GM19099 (cell line): Measurements from ENCODE around the gene PSMA6.

Experiments
- POLR2A ChIP-seq: IDR thresholded peaks from 3 replicates; pipeline ENCODE4 v1.6.1; 2011; ENCODE audit warnings: low read depth; ENCODE audit not compliant: insufficient read length; ENCODE audit errors: extremely low read depth

Gene PSMA6

DNA sequence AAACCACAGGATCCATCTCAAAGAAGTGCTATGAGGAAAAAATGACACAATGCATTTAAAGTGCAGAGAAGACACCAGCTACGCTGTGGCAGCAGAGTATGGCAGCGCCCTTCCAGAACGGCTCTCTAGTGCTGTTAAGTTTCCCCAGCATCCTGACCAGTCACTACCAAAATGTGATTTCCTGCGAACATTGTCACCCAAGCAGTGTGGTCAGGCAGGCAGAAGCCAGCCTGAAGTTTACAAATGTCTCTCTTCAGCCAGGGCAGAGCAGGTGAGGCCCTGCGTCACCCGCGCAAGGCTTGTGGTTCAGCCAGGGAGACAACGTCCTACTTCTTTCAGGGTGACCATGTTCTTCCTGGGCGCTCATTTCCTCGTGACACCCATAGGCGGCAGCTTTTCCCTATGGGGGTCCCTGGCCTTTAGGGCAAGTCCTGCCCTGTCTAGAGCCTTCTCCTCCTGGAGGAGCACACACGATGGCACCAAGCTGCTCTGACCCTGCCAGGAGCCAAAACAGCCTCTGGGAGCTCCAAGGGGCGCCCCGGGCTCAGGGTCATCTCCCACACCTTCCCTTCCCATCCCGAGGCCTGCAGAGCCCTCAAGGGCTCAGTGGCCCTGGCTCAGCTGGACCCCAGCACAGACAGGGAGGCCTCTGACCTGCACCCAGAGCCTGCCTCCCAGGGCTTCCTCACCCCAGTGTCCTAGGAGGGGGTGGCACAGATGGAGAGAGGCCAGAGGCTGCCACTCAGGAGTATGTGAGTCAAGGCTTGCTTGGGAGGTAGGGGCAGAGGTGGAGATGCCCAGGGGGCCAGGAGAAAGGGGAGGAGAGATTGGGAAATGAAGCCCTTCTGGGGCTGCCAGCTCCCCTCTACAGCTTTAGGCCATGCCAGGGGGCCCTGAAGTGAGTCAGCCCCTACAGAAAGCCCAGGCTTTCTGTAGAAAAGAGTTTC is 41.9 kb downstream of the PSMA6 start:
- TF ChIP-seq POLR2A, result no peak

DNA sequence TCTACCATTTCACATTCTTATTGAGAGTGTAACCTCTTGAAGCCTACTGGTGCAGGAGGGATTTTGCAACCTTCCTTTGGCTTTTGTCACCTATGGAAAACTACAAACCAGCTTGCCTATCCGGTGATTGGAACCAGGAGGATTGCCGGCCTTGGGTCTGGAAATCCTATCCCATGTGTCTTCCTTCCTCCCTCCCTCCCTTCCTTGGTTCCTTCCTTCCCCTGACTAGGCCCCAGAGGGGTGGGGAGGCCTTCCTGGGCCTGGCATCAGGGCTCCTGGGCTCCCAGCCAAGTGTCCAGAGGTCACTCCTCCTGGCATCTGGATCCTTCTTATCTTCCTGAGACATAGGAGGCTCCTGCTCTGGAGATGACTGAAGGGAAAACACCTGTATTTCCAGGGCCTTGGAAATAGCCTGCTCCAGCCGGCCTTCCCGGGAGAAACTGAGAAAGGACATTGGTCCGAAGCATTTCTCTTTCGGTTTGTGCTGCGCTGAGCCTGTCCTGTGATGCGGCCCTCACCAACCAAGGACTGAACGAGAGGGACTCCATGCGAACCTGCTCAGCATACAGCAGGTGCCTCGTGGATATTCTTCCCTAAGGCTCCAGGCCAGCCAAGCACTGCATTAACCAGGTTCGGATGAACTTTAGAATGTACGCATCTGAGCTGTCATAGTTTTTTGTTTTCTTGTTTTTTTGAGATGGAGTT is 43.4 kb downstream of the PSMA6 start:
- no peak for TF ChIP-seq POLR2A

DNA sequence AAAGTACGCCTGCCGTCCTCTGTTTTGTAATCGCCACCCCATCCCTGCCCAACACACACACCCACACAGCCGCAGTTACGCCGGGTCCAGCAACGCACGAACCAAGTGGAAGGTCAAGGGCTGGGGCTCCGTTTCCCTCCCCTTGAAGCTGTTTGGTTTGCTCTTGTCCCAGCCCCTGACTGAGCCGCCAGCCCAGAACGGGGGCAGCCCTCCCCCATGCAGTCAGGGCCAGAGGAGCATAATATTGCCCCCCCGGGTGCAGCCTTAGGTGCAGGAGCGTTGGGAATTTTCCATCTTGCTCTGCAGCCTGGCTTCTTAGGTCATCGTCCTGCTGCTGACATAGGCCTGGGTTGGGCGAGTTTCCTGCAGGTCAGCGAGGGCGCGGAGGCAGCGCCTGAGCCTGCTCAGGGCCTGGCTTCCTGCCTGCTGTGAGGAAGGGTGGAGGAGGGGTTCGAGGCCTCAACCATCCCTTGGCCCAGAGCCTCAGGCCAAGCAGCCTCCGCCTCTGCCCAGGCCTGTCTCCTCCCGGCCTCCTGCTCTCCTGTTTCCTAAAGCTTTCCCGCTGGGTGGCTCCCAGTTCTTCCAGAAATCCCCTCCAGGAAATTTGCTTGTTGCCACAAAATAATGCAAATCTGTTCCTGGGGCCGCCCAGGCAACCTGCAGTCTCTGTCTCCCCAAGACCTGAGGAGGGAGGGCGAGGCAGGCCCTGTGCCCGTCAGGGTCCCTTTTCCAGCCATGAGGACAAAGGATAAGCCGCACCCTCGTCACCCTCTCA is 44.5 kb downstream of the PSMA6 start:
- no peak for TF ChIP-seq POLR2A

DNA sequence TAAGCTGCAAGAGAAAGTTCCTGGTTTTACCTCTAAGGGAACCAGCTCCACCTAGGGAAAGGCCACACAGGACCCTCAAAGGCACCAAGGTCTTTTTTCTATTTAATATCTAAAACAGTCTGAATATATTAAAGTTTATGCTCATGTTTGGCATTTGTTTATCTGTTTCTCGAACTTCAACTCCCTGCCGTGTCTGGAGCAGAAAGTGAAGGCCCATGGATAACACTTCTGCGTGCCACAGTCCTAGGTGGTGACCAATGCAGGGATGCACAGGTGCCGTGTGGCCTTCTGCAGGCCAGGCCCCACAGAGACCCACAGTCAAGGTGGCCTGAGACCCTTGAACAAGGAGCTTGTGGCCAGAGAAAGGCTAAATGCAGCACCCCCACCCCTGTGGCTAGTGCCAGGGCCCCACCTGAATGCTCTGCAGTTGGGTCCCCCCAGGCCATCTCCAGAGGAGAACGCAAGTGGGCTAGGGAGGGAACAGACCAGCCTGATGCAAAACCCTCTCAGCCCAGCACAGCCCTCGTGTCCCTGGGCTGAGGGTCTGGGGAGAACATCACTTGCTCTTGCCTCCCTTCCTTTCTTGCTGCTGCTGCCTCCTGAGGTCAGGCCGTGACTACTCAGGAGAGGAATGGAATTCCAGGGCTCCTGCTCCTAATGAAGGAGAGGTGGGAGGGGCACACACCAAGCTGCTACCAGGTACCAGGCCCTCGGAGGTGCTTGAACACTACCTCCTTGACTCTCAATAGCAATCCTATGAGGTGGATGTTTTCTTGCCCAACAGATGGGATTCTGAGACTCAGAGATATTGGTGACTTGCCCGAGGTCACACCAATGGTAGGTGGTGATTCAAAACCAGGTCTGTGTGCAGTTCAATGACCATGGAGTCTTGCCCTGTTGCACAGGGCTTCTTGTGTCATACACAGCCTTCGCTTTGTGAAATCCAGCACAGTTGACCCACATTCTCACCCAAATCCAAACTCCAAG is 45.4 kb downstream of the PSMA6 start:
- no peak for TF ChIP-seq POLR2A

DNA sequence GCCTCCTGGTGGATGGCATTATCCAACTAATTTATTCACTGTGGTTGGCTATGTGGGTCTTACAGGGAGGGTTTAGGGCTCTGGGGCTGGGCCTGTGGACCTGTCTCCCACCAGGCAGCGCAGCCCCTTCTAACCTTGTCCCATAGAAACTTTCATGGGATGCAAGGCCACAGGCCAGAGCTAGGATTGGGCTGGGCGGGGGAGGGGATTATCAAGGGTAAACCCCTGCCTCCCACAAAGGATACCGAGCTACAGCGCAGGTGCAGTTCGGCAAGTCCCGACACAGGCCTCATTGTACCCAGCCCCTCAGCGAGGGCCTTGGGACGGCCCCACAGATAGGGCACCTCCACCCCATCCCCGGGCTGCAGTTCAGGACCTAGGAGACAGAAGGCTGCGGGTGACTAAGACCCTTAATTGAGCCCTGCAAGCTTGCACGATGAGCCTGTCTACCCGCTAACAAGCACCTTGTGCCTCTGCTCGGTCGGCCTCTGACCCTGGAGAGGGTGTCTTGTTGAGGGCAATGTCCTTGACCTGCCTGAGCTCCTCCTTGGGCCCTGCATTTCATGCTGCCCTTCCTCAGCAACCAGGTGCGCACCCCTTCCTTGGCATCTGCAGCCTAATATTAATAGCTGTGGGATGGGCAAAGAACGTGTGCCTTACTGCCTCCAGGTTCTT is 46.7 kb downstream of the PSMA6 start:
- no peak for TF ChIP-seq POLR2A

DNA sequence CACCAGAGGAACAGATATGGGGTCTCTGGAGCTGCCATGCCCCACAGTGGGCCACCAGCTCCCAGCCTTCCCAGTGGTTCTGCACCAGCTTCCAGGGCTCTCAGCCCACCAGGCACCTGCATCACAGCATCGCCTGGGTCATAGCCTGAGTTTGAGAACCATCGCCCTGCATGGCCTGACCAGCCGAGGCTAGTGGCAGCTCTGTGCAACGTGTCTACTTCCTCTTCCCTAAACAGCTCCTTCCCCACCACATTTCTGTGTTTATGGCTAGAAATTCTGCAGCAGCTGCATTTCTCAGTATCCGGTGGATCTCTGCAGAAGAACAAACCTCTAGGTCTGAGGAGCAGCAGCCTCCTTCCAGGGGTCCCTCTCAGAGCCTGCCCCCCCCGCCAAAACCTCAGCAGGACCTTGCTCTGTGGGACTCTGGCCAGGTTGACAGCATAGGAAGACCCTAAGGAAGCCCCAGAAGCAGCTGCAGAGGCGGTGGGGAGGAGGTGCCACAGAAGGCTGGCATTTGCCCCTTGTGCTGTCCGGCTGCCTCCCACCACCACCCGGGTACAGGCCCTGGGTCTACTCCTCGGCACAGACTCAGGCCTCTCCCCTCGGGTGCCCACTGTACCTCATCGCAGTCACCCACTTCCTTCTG is 47.7 kb downstream of the PSMA6 start:
- no peak for TF ChIP-seq POLR2A

DNA sequence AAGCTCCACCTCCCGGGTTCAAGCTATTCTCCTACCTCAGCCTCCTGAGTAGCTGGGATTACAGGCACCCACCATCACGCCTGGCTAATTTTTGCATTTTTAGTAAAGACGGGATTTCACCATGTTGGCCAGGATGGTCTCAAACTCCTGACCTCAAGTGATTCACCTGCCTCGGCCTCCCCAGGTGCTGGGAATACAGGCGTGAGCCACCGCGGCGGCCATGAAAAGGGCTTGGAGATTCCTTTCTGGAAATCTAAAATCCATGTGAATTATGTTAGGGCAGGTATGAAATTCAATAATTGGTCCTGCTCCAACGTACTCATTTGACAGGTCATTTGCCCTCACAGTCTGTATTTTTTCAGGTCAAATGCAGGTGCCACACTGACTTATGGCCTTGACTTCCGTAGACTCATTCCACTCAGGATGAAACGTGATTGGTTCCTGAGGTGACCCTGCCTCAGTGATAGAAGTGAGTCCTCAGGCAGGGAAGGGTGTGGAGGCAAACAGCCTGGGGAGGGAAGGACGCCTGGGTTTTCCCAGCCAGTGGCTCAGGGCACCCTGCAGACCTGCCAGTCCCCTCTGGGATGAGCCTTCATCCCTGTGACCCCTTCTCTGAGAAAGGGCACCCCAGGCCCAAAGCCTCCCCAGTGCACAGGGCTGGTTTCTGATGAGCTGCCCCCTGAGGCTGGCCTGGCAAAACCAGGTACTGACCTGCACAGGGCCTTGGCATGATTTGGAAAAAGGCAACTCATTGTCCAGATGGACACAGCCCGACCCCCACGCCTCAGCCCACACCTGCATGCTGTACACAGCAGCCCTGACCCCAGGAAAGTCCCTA is 48.7 kb downstream of the PSMA6 start:
- no peak for TF ChIP-seq POLR2A

DNA sequence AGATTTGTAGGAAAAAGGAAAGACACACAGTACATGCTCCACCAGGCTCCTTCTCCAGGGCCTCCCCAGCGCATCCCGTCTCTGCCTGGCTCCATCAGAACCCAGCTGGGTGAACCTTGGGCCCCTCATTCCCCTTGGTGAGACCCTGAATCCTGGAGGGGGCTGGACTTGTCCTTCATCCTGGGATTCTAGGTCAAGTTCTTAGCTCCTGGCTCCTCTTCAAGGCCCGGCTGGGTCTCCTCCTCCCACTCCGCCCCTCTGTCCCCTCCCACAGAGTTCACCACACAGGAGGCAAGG is 49.2 kb downstream of the PSMA6 start:
- TF ChIP-seq POLR2A, result no peak

DNA sequence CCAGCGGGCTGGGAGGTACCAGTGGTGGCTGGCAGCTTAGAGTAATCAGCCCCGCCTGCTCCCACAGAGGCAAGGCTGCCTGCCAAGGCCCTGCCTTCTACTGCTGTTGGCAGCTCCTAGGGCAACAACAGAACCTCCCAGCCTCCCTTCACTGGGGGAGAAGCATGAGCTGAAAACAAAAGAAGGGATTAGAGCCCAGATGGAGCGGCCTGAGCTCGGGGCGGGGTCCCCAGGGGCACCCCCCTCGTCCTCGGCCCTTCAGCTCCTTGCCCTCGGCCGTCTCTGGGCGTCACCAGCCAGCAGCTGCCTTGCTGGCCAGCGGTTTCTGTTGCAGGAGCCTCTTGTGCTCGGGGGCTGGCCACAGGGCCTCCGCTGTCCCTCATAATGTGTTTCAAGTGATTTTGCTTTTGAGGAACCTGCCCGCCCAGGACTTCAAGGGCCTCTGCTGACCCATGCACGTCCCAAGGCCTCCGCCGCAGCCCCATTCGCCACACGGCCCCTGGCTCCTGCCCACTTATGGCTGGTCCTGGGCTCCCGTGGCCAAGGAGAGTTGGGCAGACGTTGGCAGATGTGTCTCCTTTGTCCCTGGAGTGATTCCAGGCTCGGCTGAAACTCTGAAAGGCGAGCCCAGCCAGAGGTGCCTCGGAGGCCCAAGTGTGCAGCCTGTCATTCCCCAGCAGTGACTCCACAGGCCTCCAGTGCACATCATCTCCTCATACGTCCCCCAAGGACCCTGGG is 49.7 kb downstream of the PSMA6 start:
- TF ChIP-seq POLR2A, result no peak

DNA sequence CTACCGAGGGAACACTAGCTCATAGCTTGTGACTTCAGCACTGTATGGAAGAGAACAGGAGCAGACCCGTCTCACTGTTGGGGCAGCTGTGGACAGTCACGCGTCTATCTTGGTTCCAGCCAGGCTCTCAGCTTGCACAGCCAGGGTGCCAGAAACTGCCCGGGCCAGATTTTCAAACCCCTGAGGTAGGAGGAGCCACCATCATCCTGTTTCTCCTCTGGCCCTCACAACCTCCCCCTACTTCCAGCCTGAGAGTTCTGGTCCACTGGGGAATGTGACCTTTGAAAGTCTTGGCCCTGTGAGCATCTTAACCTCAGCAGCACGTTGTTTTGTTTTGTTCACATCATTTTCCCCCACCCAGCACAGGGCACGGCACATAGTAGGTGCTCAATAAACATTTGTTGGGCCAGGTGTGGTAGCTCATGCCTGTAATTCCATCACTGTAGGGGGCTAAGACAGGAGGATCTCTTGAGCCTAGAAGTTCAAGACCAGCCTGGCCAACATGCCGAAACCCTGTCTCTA is 50.4 kb downstream of the PSMA6 start:
- TF ChIP-seq POLR2A, result no peak

DNA sequence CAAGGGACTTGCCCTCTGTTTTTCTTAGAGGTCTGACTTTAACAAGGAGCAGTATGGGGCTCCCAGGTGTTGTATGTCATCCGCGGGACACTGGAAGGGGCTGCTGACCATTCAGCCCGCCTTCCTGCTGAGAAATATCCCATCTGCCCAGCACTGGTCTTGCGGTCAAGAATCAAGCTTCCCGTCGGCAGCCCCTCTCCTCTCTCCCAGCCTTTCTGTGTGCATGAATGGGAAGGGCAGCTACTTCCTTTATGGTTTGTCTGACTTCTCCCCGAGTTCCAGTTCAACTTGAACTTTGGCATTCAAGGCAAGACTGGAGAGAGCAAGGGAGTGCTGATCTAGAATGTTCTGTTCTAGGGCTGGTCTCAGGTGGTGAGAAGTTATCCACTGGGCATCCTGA is 51.5 kb downstream of the PSMA6 start:
- TF ChIP-seq POLR2A, result no peak
